ENCODE measurements around the gene CYP2W1.

The CYP2W1 gene

GRCh38 chr7:1011297-1012003 is 28.5 kb downstream of the CYP2W1 start (continued):
- TF ChIP-seq ZNF214 (tag by site-specific recombination; IDR thresholded peaks at IDR 0.05; ENCODE audit: borderline replicate concordance) (no peak), ZNF548 (tag by site-specific recombination; IDR thresholded peaks at IDR 0.05) (no peak), ZNF26 (tag by site-specific recombination; IDR thresholded peaks at IDR 0.05) (no peak), ZNF626 (tag by site-specific recombination; IDR thresholded peaks at IDR 0.05) (no peak), HOXC10 (CRISPR knock-in tag; IDR thresholded peaks at IDR 0.05) (no peak), ZNF513 (tag by site-specific recombination; IDR thresholded peaks at IDR 0.05) (no peak), KLF9 (tag by site-specific recombination; IDR thresholded peaks at IDR 0.05; ENCODE audit: low read depth) (peak; percentile 96), OSR2 (tag by site-specific recombination; IDR thresholded peaks at IDR 0.05) (no peak), ZSCAN23 (tag by site-specific recombination; IDR thresholded peaks at IDR 0.05) (no peak), KLF1 (tag by site-specific recombination; IDR thresholded peaks at IDR 0.05) (peak; percentile 100), KLF10 (tag by site-specific recombination; IDR thresholded peaks at IDR 0.05) (peak; percentile 55; the same call in 1 of the 2 replicates), ZNF596 (tag by site-specific recombination; IDR thresholded peaks at IDR 0.05) (no peak)
- TF ChIP-seq, protein P1, sequence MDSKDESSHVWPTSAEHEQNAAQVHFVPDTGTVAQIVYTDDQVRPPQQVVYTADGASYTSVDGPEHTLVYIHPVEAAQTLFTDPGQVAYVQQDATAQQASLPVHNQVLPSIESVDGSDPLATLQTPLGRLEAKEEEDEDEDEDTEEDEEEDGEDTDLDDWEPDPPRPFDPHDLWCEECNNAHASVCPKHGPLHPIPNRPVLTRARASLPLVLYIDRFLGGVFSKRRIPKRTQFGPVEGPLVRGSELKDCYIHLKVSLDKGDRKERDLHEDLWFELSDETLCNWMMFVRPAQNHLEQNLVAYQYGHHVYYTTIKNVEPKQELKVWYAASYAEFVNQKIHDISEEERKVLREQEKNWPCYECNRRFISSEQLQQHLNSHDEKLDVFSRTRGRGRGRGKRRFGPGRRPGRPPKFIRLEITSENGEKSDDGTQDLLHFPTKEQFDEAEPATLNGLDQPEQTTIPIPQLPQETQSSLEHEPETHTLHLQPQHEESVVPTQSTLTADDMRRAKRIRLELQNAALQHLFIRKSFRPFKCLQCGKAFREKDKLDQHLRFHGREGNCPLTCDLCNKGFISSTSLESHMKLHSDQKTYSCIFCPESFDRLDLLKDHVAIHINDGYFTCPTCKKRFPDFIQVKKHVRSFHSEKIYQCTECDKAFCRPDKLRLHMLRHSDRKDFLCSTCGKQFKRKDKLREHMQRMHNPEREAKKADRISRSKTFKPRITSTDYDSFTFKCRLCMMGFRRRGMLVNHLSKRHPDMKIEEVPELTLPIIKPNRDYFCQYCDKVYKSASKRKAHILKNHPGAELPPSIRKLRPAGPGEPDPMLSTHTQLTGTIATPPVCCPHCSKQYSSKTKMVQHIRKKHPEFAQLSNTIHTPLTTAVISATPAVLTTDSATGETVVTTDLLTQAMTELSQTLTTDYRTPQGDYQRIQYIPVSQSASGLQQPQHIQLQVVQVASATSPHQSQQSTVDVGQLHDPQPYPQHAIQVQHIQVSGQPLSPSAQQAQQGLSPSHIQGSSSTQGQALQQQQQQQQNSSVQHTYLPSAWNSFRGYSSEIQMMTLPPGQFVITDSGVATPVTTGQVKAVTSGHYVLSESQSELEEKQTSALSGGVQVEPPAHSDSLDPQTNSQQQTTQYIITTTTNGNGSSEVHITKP (tag by site-specific recombination; IDR thresholded peaks at IDR 0.05), result no peak

DNA sequence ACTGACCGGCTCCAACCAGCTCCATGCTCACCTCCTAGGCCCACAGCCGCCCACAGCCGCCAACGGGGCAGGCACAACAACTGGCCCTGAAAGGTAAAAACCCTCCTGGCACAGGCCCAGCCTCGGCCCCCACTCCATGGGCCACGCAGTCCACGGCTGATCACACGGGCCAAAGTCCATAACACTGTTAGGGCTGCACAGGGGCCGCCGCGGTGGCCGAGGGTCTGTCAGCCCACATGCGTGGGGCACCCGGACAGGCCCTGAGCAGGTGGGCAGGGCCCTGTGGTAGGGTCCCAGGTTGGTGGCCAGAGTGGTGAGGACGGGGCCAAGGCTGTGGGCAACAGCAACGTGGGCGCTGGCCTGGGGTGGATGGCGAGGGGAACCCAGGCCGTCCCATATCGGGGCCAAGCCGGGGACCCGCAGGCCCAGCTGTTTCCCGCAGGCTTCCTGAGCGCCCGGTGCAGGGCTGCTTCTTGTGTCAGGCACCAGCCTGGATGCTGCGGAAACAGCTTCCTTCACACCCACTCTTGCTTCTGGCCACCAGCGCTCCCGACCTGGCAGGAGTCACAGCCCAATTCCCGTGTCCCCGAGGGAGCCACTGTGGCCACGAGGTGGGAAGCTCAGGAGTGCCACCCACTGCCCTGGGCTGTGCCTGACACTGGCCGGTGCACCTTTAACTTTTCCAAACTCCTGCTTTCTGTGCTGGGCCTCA is 29.2 kb downstream of the CYP2W1 start:
- ChIA-PET CTCF (interaction anchor here (0.5 to 1.7 kb wide), 2 partner anchors 19 to 673 kb away, joined by 3 to 10 read pairs; no protein-coding TSS in a partner anchor), POLR2A (no interaction called here)
- Histone ChIP-seq H3K4me3 (ENCODE audit: low read depth, low read length) (no peak overlapping the region), H3K4me1 (ENCODE audit: control insufficient read depth, insufficient read depth, low read length) (no peaks in the 10 kb centered on the region), H3K9me3 (ENCODE audit: control insufficient read depth, insufficient read depth, low read depth, low read length) (no peaks in the 10 kb centered on the region), H3K27ac (ENCODE audit: extremely low read depth, low read depth, low read length) (no peak overlapping the region), H3K36me3 (ENCODE audit: control insufficient read depth in 2 of 2, insufficient read depth in 1 of 2, low read length in 2 of 2) (peaks cover 0 to 12% of the 10 kb centered on the region in 2 experiments; a peak in 1 of 3 replicates)
- TF ChIP-seq ZBTB17 (tag by site-specific recombination; IDR thresholded peaks at IDR 0.05) (no peak), ZXDB (tag by site-specific recombination; IDR thresholded peaks at IDR 0.05) (no peak), ZNF16 (tag by site-specific recombination; IDR thresholded peaks at IDR 0.05; ENCODE audit: low read depth) (no peak), TCF7L2 (IDR thresholded peaks at IDR 0.05; ENCODE audit: borderline replicate concordance, low read depth, low read length) (no peak), ZNF560 (tag by site-specific recombination; IDR thresholded peaks at IDR 0.05; ENCODE audit: borderline replicate concordance) (no peak), ZNF549 (tag by site-specific recombination; IDR thresholded peaks at IDR 0.05) (no peak), ZNF239 (tag by site-specific recombination; IDR thresholded peaks at IDR 0.05) (no peak), GLI2 (tag by site-specific recombination; IDR thresholded peaks at IDR 0.05; ENCODE audit: borderline replicate concordance, low read depth) (no peak)
- TF ChIP-seq, protein P2, sequence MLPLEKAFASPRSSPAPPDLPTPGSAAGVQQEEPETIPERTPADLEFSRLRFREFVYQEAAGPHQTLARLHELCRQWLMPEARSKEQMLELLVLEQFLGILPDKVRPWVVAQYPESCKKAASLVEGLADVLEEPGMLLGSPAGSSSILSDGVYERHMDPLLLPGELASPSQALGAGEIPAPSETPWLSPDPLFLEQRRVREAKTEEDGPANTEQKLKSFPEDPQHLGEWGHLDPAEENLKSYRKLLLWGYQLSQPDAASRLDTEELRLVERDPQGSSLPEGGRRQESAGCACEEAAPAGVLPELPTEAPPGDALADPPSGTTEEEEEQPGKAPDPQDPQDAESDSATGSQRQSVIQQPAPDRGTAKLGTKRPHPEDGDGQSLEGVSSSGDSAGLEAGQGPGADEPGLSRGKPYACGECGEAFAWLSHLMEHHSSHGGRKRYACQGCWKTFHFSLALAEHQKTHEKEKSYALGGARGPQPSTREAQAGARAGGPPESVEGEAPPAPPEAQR (tag by site-specific recombination; IDR thresholded peaks at IDR 0.05), result no peak
- TF ChIP-seq, protein P3, sequence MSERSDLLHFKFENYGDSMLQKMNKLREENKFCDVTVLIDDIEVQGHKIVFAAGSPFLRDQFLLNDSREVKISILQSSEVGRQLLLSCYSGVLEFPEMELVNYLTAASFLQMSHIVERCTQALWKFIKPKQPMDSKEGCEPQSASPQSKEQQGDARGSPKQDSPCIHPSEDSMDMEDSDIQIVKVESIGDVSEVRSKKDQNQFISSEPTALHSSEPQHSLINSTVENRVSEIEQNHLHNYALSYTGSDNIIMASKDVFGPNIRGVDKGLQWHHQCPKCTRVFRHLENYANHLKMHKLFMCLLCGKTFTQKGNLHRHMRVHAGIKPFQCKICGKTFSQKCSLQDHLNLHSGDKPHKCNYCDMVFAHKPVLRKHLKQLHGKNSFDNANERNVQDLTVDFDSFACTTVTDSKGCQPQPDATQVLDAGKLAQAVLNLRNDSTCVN (tag by site-specific recombination; optimal IDR thresholded peaks at IDR 0.05), result no peak
- TF ChIP-seq, protein P4, sequence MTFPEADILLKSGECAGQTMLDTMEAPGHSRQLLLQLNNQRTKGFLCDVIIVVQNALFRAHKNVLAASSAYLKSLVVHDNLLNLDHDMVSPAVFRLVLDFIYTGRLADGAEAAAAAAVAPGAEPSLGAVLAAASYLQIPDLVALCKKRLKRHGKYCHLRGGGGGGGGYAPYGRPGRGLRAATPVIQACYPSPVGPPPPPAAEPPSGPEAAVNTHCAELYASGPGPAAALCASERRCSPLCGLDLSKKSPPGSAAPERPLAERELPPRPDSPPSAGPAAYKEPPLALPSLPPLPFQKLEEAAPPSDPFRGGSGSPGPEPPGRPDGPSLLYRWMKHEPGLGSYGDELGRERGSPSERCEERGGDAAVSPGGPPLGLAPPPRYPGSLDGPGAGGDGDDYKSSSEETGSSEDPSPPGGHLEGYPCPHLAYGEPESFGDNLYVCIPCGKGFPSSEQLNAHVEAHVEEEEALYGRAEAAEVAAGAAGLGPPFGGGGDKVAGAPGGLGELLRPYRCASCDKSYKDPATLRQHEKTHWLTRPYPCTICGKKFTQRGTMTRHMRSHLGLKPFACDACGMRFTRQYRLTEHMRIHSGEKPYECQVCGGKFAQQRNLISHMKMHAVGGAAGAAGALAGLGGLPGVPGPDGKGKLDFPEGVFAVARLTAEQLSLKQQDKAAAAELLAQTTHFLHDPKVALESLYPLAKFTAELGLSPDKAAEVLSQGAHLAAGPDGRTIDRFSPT (tag by site-specific recombination; IDR thresholded peaks at IDR 0.05), result no peak

Data from HEK293 (cell line).